Measurements from ENCODE around the gene KIF6.

- TF ChIP-seq ZNF384 (IDR thresholded peaks at IDR 0.05) (no peak), FOXM1 (IDR thresholded peaks at IDR 0.05; ENCODE audit: borderline replicate concordance) (no peak), SUZ12 (IDR thresholded peaks at IDR 0.05) (no peak), SP1 (IDR thresholded peaks at IDR 0.05) (no peak), BHLHE40 (IDR thresholded peaks at IDR 0.05; ENCODE audit: borderline replicate concordance) (no peak), FOXK2 (IDR thresholded peaks at IDR 0.05) (no peak), ELF4 (IDR thresholded peaks at IDR 0.05) (no peak), ARNT (IDR thresholded peaks at IDR 0.05) (no peak), FOXA1 (IDR thresholded peaks at IDR 0.05) (no peak), HDGF (IDR thresholded peaks at IDR 0.05; ENCODE audit: borderline replicate concordance) (no peak), NFRKB (IDR thresholded peaks at IDR 0.05) (no peak)
These were observed 408.0 kb downstream of the KIF6 start for GRCh38 chr6:39317256-39317655.
